Urinary bladder (tissue), 4 donors: ENCODE measurements around the gene HOTAIR. TPM values are rescaled to one million over a fixed set of nuclear protein-coding genes. Genes with fewer than 3 reads are reported as not detected.

Experiments
- DNase-seq: peaks from one replicate; pipeline ENCODE4 v3.0.0-alpha.2; 2015; ENCODE audit errors: extremely low spot score
- H3K27ac ChIP-seq: one replicate; pipeline ENCODE4 v1.5.1; 2013; ENCODE audit warnings: low read depth, mild to moderate bottlenecking, moderate library complexity
- H3K36me3 ChIP-seq: one replicate; pipeline ENCODE4 v1.6.1; 2013; ENCODE audit warnings: mild to moderate bottlenecking, moderate library complexity; ENCODE audit not compliant: insufficient read depth
- H3K4me1 ChIP-seq: one replicate; pipeline ENCODE4 v1.6.1; 2013; ENCODE audit warnings: mild to moderate bottlenecking, moderate library complexity; ENCODE audit not compliant: insufficient read depth
- H3K4me3 ChIP-seq: one replicate; pipeline ENCODE4 v1.5.1; 2013; ENCODE audit warnings: low read depth, low read length
- WGBS: extraction: QIAGEN DNeasy Blood & Tissue Kit; methylation state at CpG from one replicate; pipeline ENCODE4 v1.1.7; 2013; 5-methylcytosine and 5-hydroxymethylcytosine counted together
- polyA plus RNA-seq: library from polyadenylated mRNA; stranded (reverse); fragments of 200-250 nt; gene quantifications from one replicate; pipeline ENCODE4 v1.2.3, GENCODE V29; 2013
- total RNA-seq: library from RNA; depleted of rRNA; stranded (reverse); fragments of >200 nt; gene quantifications from one replicate; pipeline ENCODE4 v1.2.3, GENCODE V29; 2014
- donor health status: healthy with polysubstance abuse.
- donor health status: healthy.

Gene HOTAIR
- 1.1 TPM for total RNA-seq
- polyA plus RNA-seq: 6.3 TPM

- 2% methylated on average over 63 of the region's 63 CpGs for WGBS
- H3K36me3 ChIP-seq: no peaks in the 10 kb centered on the region
- H3K27ac ChIP-seq: no peak within 1 kb of the TSS
- no peak for DNase-seq
- peak within 1 kb of the TSS; percentile 42 for H3K4me3 ChIP-seq
- H3K4me1 ChIP-seq: peaks cover 3% of the 10 kb centered on the region
Measured at GRCh38 chr12:53974084-53975063, at the start of gene HOTAIR. HOTAIR (minus strand) TSS chr12:53974954.

- DNase-seq: no peak
- Histone ChIP-seq H3K4me3 (no peak overlapping the region), H3K36me3 (no peaks in the 10 kb centered on the region), H3K4me1 (no peaks in the 10 kb centered on the region), H3K27ac (no peak overlapping the region)
- 21% methylated on average over 17 of the region's 17 CpGs for WGBS
Measured at GRCh38 chr12:54024127-54024526, 49.4 kb upstream of the HOTAIR start.

- Histone ChIP-seq H3K36me3 (no peaks in the 10 kb centered on the region), H3K4me1 (no peaks in the 10 kb centered on the region), H3K27ac (no peak overlapping the region), H3K4me3 (no peak overlapping the region)
- 41% methylated on average over 8 of the region's 8 CpGs for WGBS
- no peak for DNase-seq
Measured at GRCh38 chr12:54022960-54023884, 48.5 kb upstream of the HOTAIR start.

GRCh38 chr12:54021432-54022013, 46.8 kb upstream of the HOTAIR start:
- H3K27ac ChIP-seq: no peak overlapping the region
- whole genome bisulfite sequencing: 26% methylated on average over 16 of the region's 16 CpGs
- no peaks in the 10 kb centered on the region for H3K4me1 ChIP-seq
- H3K36me3 ChIP-seq: no peaks in the 10 kb centered on the region
- DNase-seq: no peak
- no peak overlapping the region for H3K4me3 ChIP-seq

GRCh38 chr12:54020591-54021405, 46.0 kb upstream of the HOTAIR start:
- no peaks in the 10 kb centered on the region for H3K4me1 ChIP-seq
- no peaks in the 10 kb centered on the region for H3K36me3 ChIP-seq
- H3K27ac ChIP-seq: no peak overlapping the region
- WGBS: 48% methylated on average over 23 of the region's 23 CpGs
- no peak for DNase-seq
- no peak overlapping the region for H3K4me3 ChIP-seq

- no peak overlapping the region for H3K4me3 ChIP-seq
- no peak for DNase-seq
- H3K36me3 ChIP-seq: no peaks in the 10 kb centered on the region
- no peak overlapping the region for H3K27ac ChIP-seq
- no peaks in the 10 kb centered on the region for H3K4me1 ChIP-seq
- WGBS: 40% methylated on average over 10 of the region's 10 CpGs
Measured at GRCh38 chr12:54019924-54020590, 45.3 kb upstream of the HOTAIR start.

GRCh38 chr12:54019091-54019811, 44.5 kb upstream of the HOTAIR start:
- H3K36me3 ChIP-seq: no peaks in the 10 kb centered on the region
- DNase-seq: no peak
- no peaks in the 10 kb centered on the region for H3K4me1 ChIP-seq
- WGBS: 35% methylated on average over 43 of the region's 43 CpGs
- H3K27ac ChIP-seq: no peak overlapping the region
- no peak overlapping the region for H3K4me3 ChIP-seq

GRCh38 chr12:54018468-54018984, 43.8 kb upstream of the HOTAIR start:
- DNase-seq: no peak
- WGBS: 34% methylated on average over 29 of the region's 29 CpGs
- H3K4me1 ChIP-seq: no peaks in the 10 kb centered on the region

DNA sequence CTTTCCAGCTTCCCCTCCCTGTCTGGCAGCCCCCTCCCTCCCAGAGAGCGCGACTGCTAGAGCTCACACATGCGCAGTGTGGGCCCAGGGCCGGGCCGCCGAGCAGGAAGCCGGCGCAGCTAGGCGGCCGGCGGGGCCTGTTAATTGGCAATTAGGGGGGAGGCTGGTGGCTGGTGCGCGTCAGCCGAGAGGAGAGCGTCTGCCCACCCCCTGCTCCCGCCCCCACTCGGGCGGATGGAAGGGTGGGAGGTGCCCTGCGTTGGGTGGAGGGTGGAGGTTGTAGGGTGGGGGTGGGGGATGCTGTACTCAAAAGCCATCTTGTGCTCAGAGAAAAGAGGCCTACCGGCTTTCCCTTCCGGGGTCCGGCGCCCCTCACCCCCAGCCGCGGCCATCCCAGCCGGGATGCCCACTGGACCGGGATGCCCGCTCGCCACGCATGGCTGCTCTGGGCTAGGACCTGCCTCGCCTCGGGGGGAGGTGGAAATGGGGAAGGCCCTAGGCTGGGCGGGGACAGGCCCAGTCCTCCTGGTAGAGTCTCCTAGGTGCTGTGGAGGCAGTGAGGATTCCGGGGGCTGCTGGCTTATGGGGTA, 43.2 kb upstream of the HOTAIR start:
- DNase-seq: peak; percentile 47
- Histone ChIP-seq H3K4me1 (no peaks in the 10 kb centered on the region), H3K27ac (no peak overlapping the region), H3K4me3 (peak overlapping the region; percentile 38), H3K36me3 (no peaks in the 10 kb centered on the region)
- WGBS: 4% methylated on average over 34 of the region's 34 CpGs

More at GRCh38 chr12:54018468-54018984, 43.8 kb upstream of the HOTAIR start:
- H3K4me3 ChIP-seq: no peak overlapping the region
- no peaks in the 10 kb centered on the region for H3K36me3 ChIP-seq
- no peak overlapping the region for H3K27ac ChIP-seq

DNA sequence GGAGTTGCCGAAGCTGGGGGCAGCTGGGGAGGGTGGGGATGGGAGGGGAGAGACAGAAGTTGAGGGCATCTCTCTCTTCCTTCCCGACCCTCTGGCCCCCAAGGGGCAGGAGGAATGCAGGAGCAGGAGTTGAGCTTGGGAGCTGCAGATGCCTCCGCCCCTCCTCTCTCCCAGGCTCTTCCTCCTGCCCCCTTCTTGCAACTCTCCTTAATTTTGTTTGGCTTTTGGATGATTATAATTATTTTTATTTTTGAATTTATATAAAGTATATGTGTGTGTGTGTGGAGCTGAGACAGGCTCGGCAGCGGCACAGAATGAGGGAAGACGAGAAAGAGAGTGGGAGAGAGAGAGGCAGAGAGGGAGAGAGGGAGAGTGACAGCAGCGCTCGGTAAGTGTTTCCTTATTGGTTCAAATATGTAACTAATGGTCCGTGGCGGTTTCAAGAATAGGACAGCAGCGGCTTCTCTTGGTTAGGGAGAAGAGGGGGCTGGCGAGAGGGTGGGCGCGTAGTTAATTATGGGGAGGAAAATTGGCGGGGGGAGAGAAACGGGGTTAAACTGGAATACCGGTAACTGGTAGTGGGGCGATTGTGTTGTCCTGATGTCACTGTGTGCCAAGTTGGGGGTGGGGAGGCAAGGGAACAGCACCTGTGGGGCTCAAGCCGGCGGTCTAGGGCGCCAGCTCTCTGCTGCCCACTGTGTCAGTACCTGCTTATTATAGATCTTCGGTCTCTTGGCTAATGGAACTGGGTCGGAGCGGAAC, 42.5 kb upstream of the HOTAIR start:
- 4% methylated on average over 24 of the region's 24 CpGs for WGBS
- H3K36me3 ChIP-seq: no peaks in the 10 kb centered on the region
- H3K4me3 ChIP-seq: peak overlapping the region; percentile 38
- no peak for DNase-seq
- H3K4me1 ChIP-seq: no peaks in the 10 kb centered on the region
- no peak overlapping the region for H3K27ac ChIP-seq

- H3K4me1 ChIP-seq: no peaks in the 10 kb centered on the region
- H3K27ac ChIP-seq: no peak overlapping the region
- peak; percentile 68 for DNase-seq
- no peak overlapping the region for H3K4me3 ChIP-seq
- H3K36me3 ChIP-seq: no peaks in the 10 kb centered on the region
- WGBS: 3% methylated on average over 25 of the region's 25 CpGs
Measured at GRCh38 chr12:54016478-54016964, 41.8 kb upstream of the HOTAIR start.
